22Rv1 (cell line): Measurements from ENCODE around the gene GAPVD1.

ENCODE experiments used
- H3K27ac ChIP-seq: fragments of 450-650 bp; 2 replicates; pipeline ENCODE4 v1.5.1; 2017
- CTCF ChIP-seq: fragments of 450-650 bp; IDR thresholded peaks from 2 replicates; pipeline ENCODE4 v1.5.1; 2017; ENCODE audit warnings: mild to moderate bottlenecking
- ZFX ChIP-seq: fragments of 450-650 bp; IDR thresholded peaks from 2 replicates; pipeline ENCODE4 v1.6.1; 2017; ENCODE audit warnings: antibody characterized with exemption, borderline replicate concordance

GAPVD1 gene

GRCh38 chr9:125405938-125406809, 144.5 kb downstream of the GAPVD1 start:
- no peak overlapping the region for H3K27ac ChIP-seq
- TF ChIP-seq CTCF (no peak), ZFX (no peak)

- TF ChIP-seq ZFX (no peak), CTCF (no peak)
Observed at GRCh38 chr9:125406810-125407087, 145.1 kb downstream of the GAPVD1 start.

GRCh38 chr9:125407432-125407973, 145.9 kb downstream of the GAPVD1 start:
- TF ChIP-seq CTCF: no peak
- no peak for TF ChIP-seq ZFX
- no peak overlapping the region for H3K27ac ChIP-seq

More at GRCh38 chr9:125406810-125407087, 145.1 kb downstream of the GAPVD1 start:
- no peak overlapping the region for H3K27ac ChIP-seq

GRCh38 chr9:125407974-125408900, 146.6 kb downstream of the GAPVD1 start:
- TF ChIP-seq CTCF: peak; percentile 91
- TF ChIP-seq ZFX: no peak

GRCh38 chr9:125409217-125409636, 147.6 kb downstream of the GAPVD1 start:
- TF ChIP-seq CTCF (no peak), ZFX (no peak)
- peak overlapping the region; percentile 87; the same call in 1 of the 2 replicates for H3K27ac ChIP-seq

More at GRCh38 chr9:125407974-125408900, 146.6 kb downstream of the GAPVD1 start:
- H3K27ac ChIP-seq: peak overlapping the region; percentile 87

- TF ChIP-seq CTCF (no peak), ZFX (no peak)
- peak overlapping the region; percentile 87 for H3K27ac ChIP-seq
Observed at GRCh38 chr9:125409637-125410521, 148.3 kb downstream of the GAPVD1 start.
